GM18907 (cell line): ENCODE results near the gene AP2S1.
"Not testable (repeated sequence)": the region's sequence is repeated elsewhere in the genome, so short reads cannot be mapped to it uniquely, and the experiment has no call there.

Experiments
- ATAC-seq: cut with Tn5 transposase; IDR thresholded peaks from one replicate; pipeline ENCODE4 v1.9.1; 2021; ENCODE audit warnings: mild to moderate bottlenecking, moderate library complexity; ENCODE audit not compliant: unreplicated experiment

AP2S1 gene

DNA sequence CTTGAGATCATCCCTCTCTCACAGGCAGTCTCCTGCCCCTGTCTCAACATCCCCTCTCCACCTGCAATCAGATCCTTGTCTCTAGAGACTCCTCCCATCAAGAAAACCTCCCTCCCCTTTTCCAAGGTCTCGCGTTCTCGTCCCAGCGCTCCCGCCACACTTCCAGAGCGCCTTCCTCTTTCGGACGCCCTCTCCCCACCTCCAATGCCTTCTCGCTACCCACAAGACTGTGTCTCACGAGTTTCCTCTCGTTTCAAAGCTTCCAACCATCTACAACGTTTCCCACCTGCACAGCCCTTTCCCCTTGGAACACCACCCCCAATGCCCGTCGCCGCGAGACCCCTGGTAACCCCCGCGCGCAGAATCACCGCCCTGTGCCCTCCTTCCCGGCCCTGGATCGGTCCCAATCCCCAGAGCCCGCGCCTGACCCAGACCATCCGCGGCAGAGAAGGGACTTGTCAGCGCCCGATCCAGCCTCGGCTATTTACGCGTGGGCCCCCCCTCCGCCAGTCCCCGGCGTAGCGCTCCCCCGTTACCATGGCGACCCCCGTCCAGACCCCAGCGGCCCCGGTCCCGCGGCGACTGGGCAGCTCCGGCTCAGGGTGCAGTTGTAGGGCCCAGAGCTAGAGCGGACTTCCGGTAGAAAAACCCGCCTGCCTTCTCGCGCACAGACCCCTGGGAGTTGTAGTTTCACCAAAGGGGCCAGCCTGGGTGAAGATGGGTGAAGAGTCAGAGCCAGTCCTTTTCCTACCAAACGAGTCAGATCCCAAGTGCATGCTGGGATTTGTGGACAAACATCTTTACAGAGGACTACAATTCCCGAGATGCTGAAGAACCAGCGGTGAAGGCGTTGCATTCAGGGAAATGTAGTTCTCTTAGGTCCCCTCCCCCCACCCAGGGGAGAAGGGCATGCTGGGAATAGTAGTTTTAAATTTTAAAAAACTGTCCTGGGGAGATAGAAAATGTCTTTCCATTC lies at the start of gene AP2S1:
AP2S1 (minus strand) TSS at position 619 of the 976 bp plus-strand sequence; CDS start at position 539, 80 bp downstream.
- peak; percentile 92 for ATAC-seq

DNA sequence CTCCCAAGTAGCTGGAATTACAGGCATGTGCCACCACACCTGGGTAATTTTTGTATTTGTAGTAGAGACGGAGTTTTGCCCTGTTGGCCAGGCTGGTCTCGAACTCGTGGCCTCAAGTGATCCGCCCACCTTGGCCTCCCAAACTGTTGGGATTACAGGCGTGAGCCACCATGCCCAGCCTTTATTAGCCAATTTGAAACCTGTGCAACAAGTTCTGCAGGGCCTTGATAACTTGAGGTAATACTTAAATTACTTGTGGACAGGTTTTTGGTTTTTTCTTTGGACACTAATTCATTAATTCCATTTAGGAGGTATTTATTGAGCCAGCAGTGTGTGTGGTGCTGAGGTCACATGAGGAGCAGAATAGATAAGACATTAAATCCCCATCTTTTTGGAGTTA lies 49.7 kb upstream of the AP2S1 start:
- ATAC-seq, result no peak

DNA sequence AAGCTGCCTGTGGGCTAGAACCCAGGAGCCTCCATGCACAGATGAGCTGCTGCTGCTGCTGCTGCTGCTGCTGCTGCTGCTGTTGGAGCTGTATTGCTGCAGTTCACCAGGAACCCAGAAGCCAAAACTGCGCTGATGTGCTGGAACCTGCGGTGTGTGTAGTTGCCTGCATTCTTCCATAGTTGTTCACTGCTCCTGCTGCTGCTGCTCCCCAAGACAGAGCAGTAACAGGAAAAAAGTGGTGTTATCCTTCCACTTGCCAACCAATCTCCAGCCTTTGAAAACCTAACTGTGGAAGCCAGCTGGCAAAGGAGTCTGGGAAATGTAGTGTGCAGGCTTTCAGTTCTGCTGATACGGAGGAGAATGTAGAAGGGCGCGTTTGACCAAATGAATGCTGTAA lies 48.1 kb upstream of the AP2S1 start:
- no peak for ATAC-seq

DNA sequence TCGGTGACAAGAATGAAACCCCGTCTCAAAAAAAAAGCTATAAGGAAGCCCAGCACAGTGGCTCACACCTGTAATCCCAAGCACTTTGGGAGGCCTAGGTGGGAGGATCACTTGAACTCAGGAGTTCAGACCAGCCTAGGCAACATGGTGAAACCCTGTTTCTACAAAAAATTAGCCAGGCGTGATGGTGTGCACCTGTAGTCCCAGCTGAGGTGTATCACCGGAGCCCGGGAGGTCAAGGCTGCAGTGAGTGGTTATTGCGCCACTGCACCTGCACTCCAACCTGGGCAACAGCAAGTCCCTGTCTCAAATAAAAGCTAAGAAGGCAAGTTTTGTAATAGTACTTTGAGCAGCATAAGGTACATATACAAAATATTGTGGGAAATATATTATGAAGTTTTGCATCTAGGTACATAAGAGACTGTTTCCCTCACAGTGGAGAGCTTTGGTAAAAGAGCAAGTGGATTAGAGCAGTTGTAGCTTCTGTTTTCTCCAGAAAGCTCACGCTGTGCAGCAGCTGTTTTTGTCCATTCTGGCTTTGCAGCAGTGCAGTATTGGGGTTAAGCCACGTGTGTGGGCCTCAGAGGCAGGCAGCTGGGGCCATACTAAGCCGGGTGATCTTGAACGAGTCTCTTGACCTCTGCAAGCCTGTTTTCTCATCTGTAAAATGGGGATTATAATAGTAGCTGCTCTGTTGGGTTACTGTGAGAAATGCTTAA lies 45.6 kb upstream of the AP2S1 start:
- ATAC-seq, result no peak

DNA sequence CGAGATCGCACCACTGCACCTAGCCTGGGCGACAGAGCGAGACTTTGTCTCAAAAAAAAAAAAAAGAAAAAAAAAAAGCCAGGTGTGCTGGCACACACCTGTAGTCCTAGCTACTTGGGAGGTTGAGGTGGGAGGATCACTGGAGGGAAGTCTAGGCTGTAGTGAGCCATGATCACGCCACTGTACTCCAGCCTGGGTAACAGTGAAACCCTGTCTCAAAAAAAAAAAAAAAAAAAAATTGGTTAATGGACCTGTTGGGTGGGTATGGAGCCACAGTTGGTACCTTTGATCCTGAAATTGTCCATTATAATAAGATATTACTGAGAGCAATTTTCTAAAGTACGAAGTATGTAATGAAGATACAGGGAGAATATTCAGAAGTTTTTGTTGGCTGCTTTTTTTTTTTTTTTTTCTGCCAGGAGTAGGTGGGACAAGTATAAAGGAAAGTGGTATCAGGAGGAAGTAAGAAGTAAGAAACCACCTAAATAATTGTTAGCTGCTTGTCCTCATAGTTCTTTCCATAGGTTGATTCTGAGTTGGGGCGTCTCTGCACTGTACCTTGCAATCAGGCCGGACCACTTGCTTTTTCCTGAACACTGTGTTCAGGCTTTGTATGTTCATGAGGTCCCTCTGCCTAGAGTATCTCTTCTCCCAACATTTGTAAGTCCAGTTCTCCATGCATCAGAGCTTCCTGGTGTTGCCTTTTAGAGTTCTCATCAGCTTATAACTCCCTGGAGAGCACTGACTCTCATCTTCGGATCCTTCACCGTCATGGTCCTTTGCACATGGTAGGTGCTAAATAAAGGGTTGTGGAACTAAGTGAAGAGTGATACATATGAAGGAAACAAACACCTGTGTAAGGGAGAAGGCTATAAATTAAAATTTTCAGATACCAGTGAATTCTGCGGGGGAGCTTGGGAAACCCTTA lies 41.9 kb upstream of the AP2S1 start:
- ATAC-seq, result no peak

DNA sequence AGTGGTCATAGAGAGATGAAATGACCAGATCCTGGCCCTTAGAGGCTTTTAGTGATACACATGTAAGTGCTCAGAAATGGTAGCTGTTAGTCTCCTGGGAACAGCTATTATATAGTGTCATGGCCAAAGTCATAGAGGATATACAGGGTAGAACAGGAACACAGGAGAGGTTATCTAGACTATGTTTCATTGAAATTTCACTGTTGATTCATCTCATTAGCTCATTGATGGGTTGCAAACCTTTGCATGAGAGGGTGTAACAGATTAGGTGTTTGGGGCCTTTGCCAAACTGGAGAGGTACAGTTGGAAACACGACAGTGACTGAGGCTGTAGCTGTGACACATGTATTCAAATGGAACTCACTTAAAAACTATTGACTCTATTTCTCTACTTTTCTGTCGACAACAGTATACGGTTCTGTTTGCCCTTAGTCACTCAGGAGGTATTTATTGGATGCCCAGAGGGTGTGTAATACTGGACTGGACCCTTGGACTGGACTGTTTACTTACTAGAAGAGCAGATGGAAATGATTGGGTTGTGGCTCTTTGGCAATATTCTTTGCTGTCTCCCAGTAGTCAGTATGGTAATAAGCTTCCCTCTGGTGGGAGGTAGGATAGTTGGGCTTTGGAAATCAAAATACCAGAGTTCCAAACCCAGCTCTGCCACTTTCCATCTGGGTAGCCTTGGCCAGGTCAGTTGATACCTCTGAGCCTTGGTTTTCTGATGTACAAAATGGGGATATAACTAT lies 40.0 kb upstream of the AP2S1 start:
- no peak for ATAC-seq

DNA sequence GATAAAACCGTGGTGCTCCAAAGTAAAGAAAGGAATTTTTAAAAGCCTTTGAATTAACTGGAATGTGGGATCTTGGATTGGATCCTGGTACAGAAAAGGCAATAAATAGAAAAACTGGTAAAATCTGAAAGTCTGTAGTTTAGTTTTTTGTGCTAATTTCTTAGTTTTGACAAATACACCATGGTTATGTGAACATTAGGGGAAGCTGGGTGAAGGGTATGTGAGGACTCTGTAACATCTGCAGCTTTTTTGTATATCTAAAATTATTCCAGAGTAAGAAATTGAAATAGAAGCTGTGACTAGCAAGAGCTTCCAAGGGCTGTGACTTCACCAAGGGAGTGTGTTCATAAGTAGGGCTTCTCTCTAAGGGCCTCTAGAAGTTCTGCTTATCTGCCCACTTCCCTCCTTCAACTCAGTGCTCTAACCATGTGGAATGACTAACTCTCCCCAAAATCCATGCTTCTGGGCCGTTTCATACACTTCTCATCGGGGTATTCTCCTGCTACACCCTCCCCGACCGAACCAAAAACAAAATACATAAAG lies 36.7 kb upstream of the AP2S1 start:
- no peak for ATAC-seq

DNA sequence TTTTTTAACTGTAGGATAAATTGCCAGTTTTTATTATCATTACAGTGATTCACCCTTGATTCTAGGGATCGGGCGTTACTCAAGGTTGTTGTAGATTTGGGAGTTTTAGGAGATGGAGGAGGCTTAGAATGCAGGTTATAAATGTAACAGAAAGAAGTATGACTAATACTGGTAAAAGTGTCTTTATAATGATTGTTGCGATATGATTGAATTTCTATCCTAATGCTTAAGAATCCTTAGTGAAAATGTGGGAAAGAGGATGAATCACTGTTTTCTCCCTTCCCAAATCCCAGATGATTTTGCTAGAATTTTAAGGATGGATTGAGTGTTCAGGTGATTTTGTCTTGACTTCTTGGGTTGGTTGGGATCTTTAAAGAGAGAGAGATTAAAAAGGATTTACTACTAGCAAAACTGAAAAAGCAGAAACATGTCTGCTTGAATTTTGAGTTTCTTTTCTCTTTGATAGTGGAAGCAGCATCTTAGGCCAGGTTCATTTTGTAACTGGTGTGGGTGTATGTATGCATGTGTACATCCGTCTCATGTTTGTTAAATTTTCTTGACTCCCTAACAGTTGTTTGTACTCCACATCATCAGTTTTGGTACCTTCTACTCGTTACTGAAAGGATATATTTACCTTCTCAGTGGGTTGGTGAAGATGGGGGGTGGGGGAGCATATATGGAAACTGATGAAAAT lies 36.0 kb upstream of the AP2S1 start:
- ATAC-seq, result no peak

DNA sequence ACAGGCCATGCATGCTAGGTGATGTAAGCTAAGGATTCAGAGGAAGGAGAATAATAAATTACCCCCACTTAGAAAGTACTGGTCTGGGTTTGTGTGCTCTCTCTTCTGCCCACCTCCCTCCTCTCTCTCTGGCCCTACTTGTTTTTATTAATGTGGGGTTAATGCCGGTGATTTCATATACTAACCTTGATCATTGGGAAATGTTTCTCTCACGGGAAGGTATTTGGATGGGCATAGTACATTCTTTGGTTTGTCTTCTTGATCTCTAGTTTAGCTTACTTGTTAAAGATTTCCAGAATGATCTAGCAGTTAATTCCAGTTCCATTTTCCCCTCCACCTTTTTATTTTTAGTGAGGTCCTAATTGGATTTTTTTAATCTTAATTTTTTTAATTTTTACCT lies 34.8 kb upstream of the AP2S1 start:
- ATAC-seq, result no peak

DNA sequence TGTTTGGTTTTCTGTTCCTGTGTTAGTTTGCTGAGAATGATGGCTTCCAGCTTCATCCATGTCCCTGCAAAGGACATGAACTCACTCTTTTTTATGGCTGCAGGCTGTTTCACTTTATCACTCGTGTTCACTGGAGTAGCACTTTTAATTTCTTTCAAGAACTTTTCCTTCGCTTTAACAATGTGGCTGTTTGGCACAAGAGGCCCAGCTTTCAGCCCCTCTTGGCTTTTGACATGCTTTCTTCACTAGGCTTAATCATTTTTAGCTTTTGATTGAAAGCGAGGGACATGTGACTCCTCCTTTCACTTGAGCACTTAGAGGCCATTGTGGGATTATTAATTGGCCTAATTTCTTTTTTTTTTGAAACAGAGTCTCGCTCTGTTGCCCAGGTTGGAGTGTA lies 32.1 kb upstream of the AP2S1 start:
- ATAC-seq, result not testable (repeated sequence)

DNA sequence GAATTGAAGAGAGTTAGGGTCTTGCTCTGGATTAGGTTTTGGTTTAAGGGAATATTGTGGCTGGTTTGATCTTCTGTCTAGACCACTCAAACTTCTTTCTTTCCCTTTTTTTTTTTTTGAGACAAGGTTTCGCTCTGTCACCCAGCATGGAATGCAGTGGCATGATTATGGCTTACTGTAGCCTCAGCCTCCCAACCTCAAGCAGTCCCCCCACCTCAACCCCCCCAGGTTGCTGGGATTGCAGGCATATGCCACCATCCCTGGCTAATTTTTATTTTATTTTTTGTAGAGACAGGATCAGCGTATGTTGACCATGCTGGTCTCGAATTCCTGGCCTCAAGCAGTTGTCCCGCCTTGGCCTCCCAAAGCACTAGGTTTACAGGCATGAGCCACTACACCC lies 31.4 kb upstream of the AP2S1 start:
- no peak for ATAC-seq

DNA sequence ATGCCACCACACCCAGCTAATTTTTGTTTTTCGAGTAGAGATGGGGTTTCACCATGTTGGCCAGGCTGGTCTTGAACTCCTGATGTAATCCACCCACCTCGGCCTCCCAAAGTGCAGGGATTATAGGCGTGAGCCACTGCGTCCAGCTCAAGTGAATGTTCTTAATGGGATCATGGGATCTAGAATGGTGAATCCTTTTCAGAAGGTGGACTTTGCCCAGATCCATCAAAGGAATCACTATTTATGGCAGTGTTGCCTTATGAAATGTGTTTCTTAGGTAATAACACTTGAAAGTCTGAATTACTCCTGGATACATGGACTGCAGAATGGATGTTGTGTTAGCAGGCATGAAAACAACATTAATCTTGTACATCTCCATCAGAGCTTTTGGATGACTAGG lies 30.4 kb upstream of the AP2S1 start:
- ATAC-seq, result no peak

DNA sequence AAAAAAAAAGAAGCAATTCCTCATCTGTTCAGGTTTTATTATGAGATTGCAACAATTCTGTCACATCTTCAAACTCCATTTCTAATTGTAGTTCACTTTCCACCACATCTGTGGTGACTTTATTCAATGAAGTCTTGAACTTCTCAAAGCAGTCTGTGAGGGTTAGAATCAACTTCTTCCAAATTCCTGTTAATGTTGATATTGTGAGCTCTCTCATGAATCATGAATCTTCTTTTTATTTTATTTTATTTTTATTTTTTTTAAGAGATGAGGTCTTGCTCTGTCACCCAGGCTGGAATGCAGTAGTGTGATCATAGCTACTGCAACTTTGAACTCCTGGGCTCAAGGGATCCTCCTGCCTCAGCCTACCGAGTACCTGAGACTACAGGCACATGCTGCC lies 29.8 kb upstream of the AP2S1 start:
- ATAC-seq, result no peak

DNA sequence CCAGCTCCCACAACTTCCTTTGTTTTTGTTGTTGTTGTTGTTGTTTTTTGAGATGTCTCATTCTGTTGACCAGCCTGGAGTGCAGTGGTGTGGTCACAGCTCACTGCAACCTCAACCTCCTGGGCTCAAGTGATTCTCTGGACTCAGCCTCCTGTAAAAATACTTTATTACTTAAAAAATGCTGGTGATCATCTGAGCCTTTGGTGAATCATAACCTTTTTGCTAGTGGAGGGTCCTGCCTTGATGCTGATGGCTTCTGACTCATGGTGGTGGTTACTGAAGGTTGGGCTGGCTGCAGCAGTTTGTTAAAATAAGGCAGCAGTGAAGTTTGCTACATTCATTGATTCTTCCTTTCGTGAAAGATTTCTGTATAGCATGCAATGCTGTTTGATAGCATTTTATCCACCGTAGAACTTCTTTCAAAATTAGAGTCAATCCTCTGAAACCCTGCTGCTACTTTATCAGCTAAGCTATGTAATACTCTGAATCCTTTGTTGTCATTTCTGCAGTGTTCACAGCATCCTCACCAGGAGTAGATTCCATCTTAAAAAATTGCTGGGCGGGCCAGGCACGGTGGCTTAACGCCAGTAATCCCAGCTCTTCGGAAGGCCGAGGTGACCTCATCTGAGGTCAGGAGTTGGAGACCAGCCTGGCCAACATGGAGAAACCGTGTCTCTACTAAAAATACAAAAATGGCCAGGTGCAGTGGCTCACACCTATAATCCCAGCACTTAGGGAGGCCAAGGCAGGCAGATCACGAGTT lies 28.1 kb upstream of the AP2S1 start:
- no peak for ATAC-seq

DNA sequence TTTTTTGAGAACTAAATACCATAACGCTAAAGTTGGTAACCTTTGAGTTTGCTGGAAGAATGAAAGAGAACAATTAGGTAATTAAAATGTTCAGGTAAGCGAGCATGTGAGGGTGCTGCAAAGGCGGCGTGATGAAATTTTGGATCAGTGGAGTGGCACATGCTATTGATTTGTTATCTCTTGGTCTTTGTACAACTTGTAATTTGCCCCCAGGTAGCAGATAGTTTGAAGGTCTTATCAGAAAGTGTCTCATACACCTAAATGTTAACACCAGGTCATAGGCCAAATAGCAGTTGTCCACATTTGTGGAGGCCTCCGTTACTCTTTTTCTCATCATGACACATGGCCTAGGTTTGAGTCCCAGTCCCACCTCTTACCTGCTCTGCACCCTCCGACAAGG lies 25.0 kb upstream of the AP2S1 start:
- ATAC-seq, result no peak

DNA sequence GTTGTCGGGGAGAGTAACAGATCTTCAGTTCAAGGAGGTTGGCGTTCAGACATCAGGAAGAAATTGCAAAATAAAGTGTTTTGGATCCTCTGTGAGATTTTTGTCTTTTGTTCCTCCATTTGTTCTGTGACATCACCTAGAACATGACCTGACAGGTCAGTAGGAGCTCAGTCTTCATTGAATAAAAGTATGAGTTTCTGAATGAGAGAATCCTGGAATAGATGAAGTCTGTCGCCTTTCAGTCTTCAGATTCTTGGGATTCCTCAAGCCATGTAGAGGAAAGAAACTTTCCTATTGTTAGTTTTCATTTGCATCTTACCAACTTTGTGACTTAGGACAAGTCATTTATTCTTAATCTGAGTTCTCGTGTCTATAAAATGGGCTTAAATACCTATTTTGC lies 24.6 kb upstream of the AP2S1 start:
- ATAC-seq, result no peak

DNA sequence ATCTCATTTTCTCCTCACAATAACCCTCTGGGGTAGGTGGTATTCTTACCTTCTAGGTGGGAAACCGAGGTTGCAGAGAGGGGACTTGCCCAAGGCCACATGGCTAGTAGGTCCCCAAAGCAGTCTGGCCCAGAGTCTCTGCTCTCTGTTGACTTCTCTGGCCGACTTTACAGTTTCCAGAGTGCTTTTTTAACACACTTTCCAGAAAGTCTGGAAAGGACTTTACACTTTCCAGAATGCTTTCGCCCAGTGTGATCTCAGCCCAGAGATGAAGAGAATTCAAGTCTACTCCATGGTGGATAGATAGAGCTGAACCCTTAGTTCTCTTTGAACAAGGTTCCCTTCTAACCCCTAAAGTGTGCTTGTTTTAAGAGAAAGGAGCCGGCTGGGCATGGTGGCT lies 22.3 kb upstream of the AP2S1 start:
- ATAC-seq, result no peak

DNA sequence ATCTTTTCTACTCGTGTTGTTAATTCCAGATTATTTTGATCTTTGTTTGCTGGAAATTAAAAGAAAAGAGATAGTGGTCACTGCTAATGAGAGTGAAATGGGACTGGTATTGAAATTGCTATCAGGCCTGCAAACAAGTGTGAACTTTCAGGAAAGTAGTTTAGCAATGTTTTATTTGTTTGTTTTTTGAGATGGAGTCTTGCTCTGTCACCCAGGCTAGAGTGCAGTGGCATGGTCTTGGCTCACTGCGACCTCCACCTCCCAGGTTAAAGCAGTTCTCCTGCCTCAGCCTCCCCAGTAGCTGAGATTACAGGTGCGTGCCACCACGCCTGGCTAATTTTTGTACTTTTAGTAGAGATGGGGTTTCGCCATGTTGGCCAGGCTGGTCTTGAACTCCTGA lies 20.5 kb upstream of the AP2S1 start:
- not testable (repeated sequence) for ATAC-seq
